Glomerular endothelial cell (primary cell): ENCODE results near the gene MRPL53. TPM values are rescaled to one million over a fixed set of nuclear protein-coding genes. Genes with fewer than 3 reads are reported as not detected.

Experiments used
- DNase-seq: peaks from one replicate; pipeline ENCODE4 v3.0.0-alpha.2; 2011; ENCODE audit warnings: low read depth, low spot score; ENCODE audit errors: extremely low read depth
- total RNA-seq: library from RNA; depleted of rRNA; stranded (reverse); fragments of >200 nt; gene quantifications from 2 replicates; pipeline ENCODE4 v1.2.3, GENCODE V29; 2015

MRPL53 gene
- 12.7 and 17.0 TPM in 2 replicates for total RNA-seq

- DNase-seq = peak; percentile 75
Measured at GRCh38 chr2:74472086-74472944, at the start of gene MRPL53. MRPL53 (minus strand) TSS chr2:74472680; CDS start chr2:74472660, 20 bp downstream.

GRCh38 chr2:74516650-74517049, 44.2 kb upstream of the MRPL53 start:
- no peak for DNase-seq

- DNase-seq = no peak
Measured at GRCh38 chr2:74515981-74516633, 43.6 kb upstream of the MRPL53 start.

- no peak for DNase-seq
Measured at GRCh38 chr2:74515271-74515980, 42.9 kb upstream of the MRPL53 start.

GRCh38 chr2:74514368-74515270, 42.1 kb upstream of the MRPL53 start, which contains the start of gene TLX2:
TLX2 (plus strand) TSS chr2:74514450; CDS start chr2:74514807, 357 bp downstream.
- no peak for DNase-seq

- DNase-seq = no peak
Measured at GRCh38 chr2:74513605-74514367, 41.3 kb upstream of the MRPL53 start.

GRCh38 chr2:74512744-74513604, 40.5 kb upstream of the MRPL53 start:
- no peak for DNase-seq

- DNase-seq = no peak
Measured at GRCh38 chr2:74511104-74511989, 38.9 kb upstream of the MRPL53 start.

- DNase-seq = no peak
Measured at GRCh38 chr2:74510272-74510671, 37.8 kb upstream of the MRPL53 start.

- DNase-seq = no peak
Measured at GRCh38 chr2:74507926-74508520, 35.5 kb upstream of the MRPL53 start.

GRCh38 chr2:74507145-74507925, 34.9 kb upstream of the MRPL53 start, which contains the start of gene PCGF1:
PCGF1 (minus strand) TSS chr2:74507695; CDS start chr2:74507668, 27 bp downstream.
- peak; percentile 83 for DNase-seq

GRCh38 chr2:74505448-74506246, 33.2 kb upstream of the MRPL53 start:
- DNase-seq = no peak

GRCh38 chr2:74504591-74504990, 32.1 kb upstream of the MRPL53 start:
- DNase-seq = no peak

- no peak for DNase-seq
Measured at GRCh38 chr2:74503506-74504475, 31.3 kb upstream of the MRPL53 start.
